Suprapubic skin (tissue), 4 donors: ENCODE results near the gene SLC35F1. TPM values are rescaled to one million over a fixed set of nuclear protein-coding genes. Genes with fewer than 3 reads are reported as not detected.

Experiments
- DNase-seq, 2 donors: peaks; one replicate each; pipeline ENCODE4 v3.0.0-alpha.2; 2019; ENCODE audit warnings: low spot score in 2 of 2
- H3K27ac ChIP-seq: fragments of 200-600 bp; sonication (generic); one replicate; pipeline ENCODE4 v1.5.1; 2019
- H3K27me3 ChIP-seq: fragments of 200-600 bp; sonication (generic); one replicate; pipeline ENCODE4 v1.5.1; 2019
- H3K36me3 ChIP-seq: fragments of 200-600 bp; sonication (generic); one replicate; pipeline ENCODE4 v1.5.1; 2019
- H3K4me1 ChIP-seq: fragments of 200-600 bp; sonication (generic); one replicate; pipeline ENCODE4 v1.5.1; 2019
- H3K4me3 ChIP-seq: fragments of 200-600 bp; sonication (generic); one replicate; pipeline ENCODE4 v1.5.1; 2019; ENCODE audit warnings: mild to moderate bottlenecking
- H3K9me3 ChIP-seq: fragments of 200-600 bp; sonication (generic); one replicate; pipeline ENCODE4 v1.5.1; 2019
- CTCF ChIP-seq, 2 donors: fragments of 200-600 bp in 1 of 2; fragments of 450-650 bp in 1 of 2; sonication (generic) in 1 of 2; IDR thresholded peaks; one replicate each; pipeline ENCODE4 v1.5.1; 2016 to 2019; ENCODE audit warnings: antibody characterized with exemption in 2 of 2, mild to moderate bottlenecking in 1 of 2, moderate library complexity in 1 of 2
- EP300 ChIP-seq: sonication (generic); formaldehyde crosslinking; IDR thresholded peaks from one replicate; pipeline ENCODE4 v1.6.1; 2017; ENCODE audit warnings: antibody characterized with exemption
- POLR2A ChIP-seq, 2 donors: fragments of 450-650 bp; IDR thresholded peaks; one replicate each; pipeline ENCODE4 v1.6.1; 2017; ENCODE audit warnings: antibody characterized with exemption in 2 of 2, mild to moderate bottlenecking in 2 of 2, moderate library complexity in 2 of 2
- POLR2AphosphoS5 ChIP-seq, 3 donors: sonication (generic); formaldehyde crosslinking; IDR thresholded peaks; one replicate each; pipeline ENCODE4 v1.6.1; 2017; ENCODE audit warnings: antibody characterized with exemption in 3 of 3
- WGBS: methylation state at CpG from one replicate; pipeline ENCODE4 v1.1.5; 2018; 5-methylcytosine and 5-hydroxymethylcytosine counted together
- total RNA-seq, 4 donors: library from RNA; depleted of rRNA; stranded (reverse); fragments of >200 nt; gene quantifications; one replicate each; pipeline ENCODE4 v1.1.0, GENCODE V29; 2016

SLC35F1 gene
- total RNA-seq, 4 donors from 2014 or later: 0.34 to 1.1 (median 0.95) TPM

- Histone ChIP-seq H3K4me1 (no peaks in the 10 kb centered on the region), H3K4me3 (no peak overlapping the region), H3K36me3 (no peaks in the 10 kb centered on the region), H3K9me3 (no peaks in the 10 kb centered on the region), H3K27ac (no peak overlapping the region), H3K27me3 (no peaks in the 10 kb centered on the region)
- 21% methylated on average over 8 of the region's 8 CpGs for WGBS
- DNase-seq: no peak
- TF ChIP-seq POLR2AphosphoS5 (IDR thresholded peaks at IDR 0.05) (no peak), CTCF (IDR thresholded peaks at IDR 0.05) (peak in 1 of 2 donors; percentile 46)
Measured at GRCh38 chr6:118283766-118284165, 376.7 kb downstream of the SLC35F1 start.

- TF ChIP-seq POLR2AphosphoS5 (IDR thresholded peaks at IDR 0.05) (no peak), CTCF (IDR thresholded peaks at IDR 0.05) (no peak), EP300 (no peak), POLR2A (IDR thresholded peaks at IDR 0.05) (no peak)
- no peaks in the 10 kb centered on the region for H3K36me3 ChIP-seq
- no peaks in the 10 kb centered on the region for H3K9me3 ChIP-seq
- WGBS: 76% methylated on average over 5 of the region's 5 CpGs
- H3K4me1 ChIP-seq: no peaks in the 10 kb centered on the region
- H3K27ac ChIP-seq: no peak overlapping the region
- no peaks in the 10 kb centered on the region for H3K27me3 ChIP-seq
- no peak for DNase-seq
- no peak overlapping the region for H3K4me3 ChIP-seq
Measured at GRCh38 chr6:118284736-118285360, 377.8 kb downstream of the SLC35F1 start.

- Histone ChIP-seq H3K27me3 (no peaks in the 10 kb centered on the region), H3K36me3 (no peaks in the 10 kb centered on the region), H3K4me3 (no peak overlapping the region), H3K27ac (no peak overlapping the region), H3K4me1 (no peaks in the 10 kb centered on the region), H3K9me3 (no peaks in the 10 kb centered on the region)
- WGBS: 85% methylated on average over 1 of the region's 1 CpG
- no peak for TF ChIP-seq CTCF (IDR thresholded peaks at IDR 0.05)
- no peak for TF ChIP-seq POLR2A (IDR thresholded peaks at IDR 0.05)
- no peak for TF ChIP-seq EP300
- TF ChIP-seq POLR2AphosphoS5 (IDR thresholded peaks at IDR 0.05): no peak
- DNase-seq: no peak
Measured at GRCh38 chr6:118285791-118286190, 378.7 kb downstream of the SLC35F1 start.

- no peaks in the 10 kb centered on the region for H3K27me3 ChIP-seq
- H3K4me1 ChIP-seq: no peaks in the 10 kb centered on the region
- TF ChIP-seq EP300 (no peak), POLR2AphosphoS5 (IDR thresholded peaks at IDR 0.05) (no peak), CTCF (IDR thresholded peaks at IDR 0.05) (no peak), POLR2A (IDR thresholded peaks at IDR 0.05) (no peak)
- 31% methylated on average over 2 of the region's 2 CpGs for WGBS
- H3K27ac ChIP-seq: no peak overlapping the region
- no peak for DNase-seq
- no peaks in the 10 kb centered on the region for H3K9me3 ChIP-seq
- no peak overlapping the region for H3K4me3 ChIP-seq
- H3K36me3 ChIP-seq: no peaks in the 10 kb centered on the region
Measured at GRCh38 chr6:118288355-118289124, 381.5 kb downstream of the SLC35F1 start.

- Histone ChIP-seq H3K4me3 (no peak overlapping the region), H3K27ac (no peak overlapping the region), H3K9me3 (no peaks in the 10 kb centered on the region), H3K36me3 (no peaks in the 10 kb centered on the region), H3K27me3 (no peaks in the 10 kb centered on the region), H3K4me1 (no peaks in the 10 kb centered on the region)
- TF ChIP-seq CTCF (IDR thresholded peaks at IDR 0.05): no peak
- TF ChIP-seq POLR2AphosphoS5 (IDR thresholded peaks at IDR 0.05): no peak
- no peak for TF ChIP-seq POLR2A (IDR thresholded peaks at IDR 0.05)
- no peak for TF ChIP-seq EP300
- no peak for DNase-seq
- 79% methylated on average over 4 of the region's 4 CpGs for WGBS
Measured at GRCh38 chr6:118292558-118292957, 385.5 kb downstream of the SLC35F1 start.
